NCI-H2107 treated with DMSO at 0.1 percent for 48 hours (cell line): ENCODE data around the gene C19orf25.
"Not testable (repeated sequence)": the region's sequence is repeated elsewhere in the genome, so short reads cannot be mapped to it uniquely, and the experiment has no call there.

ENCODE experiments used
- DNase-seq: peaks from one replicate; lab custom pipeline; 2025; ENCODE audit not compliant: unreplicated experiment; lab: John Stamatoyannopoulos, UW

C19orf25 gene

DNA sequence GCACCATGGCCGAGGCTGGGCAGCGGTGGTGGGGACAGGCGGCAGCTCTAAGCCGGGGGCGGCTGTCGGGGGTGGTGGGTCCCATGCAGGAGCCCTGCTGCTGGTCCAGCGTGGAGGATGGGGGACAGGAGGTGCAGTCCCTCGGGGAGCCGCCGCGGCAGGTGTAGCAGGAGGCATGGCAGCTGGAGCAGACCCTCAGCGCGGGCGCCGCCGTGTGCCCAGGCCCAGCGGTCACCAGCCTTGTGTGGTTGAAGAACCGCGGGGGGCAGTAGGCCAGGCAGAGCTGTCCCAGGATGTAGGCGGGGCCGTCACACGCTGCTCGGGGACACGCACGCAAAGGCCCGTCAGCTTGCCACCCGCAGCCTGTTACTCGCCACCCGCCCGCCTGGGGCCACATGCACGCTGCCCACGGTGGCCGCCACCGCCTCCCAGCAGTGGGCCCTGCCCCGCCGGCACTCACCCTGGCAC is 2.9 kb upstream of the C19orf25 start:
- DNase-seq = no peak

DNA sequence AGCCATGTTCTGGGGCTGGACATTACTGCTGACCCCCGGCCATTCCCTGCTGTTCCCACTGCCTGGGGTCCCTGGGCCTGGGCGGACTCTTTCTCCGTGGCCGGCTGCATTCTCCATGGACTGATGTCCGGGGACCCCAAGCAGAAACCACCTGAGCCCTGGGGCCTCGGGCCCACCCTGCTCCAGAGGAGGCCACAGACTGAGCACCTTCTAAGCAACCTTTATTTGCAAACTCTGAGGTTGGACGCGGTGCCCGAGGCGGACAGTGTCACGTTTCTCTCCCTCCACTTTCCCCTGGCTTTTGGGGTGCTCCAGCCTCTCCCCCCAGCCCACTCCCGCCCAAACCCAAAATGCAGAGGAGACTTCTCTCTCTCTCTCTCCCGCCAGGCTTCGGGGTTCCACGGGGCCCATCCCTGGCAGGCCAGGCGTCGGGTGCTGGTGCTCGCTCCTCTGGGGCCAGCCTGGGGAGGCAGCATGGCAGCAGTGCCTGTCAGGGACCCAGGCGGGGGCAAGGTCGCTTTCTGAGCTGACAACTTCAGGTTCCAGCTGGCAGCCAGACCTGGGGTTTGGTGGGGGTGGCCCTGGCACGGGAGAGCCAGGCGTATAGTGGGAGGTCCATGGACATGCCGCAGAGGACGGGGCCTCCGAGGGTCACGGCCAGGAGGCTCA is 2.3 kb upstream of the C19orf25 start:
- DNase-seq = no peak

DNA sequence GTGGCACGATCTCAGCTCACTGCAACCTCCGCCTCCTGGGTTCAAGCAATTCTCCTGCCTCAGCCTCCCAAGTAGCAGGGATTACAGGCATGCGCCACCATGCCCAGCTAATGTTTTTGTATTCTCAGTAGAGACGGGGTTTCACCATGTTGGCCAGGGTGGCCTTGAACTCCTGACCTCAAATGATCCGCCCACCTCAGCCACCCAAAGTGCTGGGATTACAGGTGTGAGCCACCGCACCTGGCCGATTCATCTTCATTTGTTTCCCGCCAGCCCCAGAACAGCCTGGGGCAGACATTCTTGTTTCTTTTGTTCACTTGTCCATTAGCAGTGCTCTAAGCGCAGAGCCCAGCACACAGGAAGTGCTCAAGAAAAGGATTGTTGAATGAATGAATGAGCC is 2.0 kb downstream of the C19orf25 start:
- not testable (repeated sequence) for DNase-seq

DNA sequence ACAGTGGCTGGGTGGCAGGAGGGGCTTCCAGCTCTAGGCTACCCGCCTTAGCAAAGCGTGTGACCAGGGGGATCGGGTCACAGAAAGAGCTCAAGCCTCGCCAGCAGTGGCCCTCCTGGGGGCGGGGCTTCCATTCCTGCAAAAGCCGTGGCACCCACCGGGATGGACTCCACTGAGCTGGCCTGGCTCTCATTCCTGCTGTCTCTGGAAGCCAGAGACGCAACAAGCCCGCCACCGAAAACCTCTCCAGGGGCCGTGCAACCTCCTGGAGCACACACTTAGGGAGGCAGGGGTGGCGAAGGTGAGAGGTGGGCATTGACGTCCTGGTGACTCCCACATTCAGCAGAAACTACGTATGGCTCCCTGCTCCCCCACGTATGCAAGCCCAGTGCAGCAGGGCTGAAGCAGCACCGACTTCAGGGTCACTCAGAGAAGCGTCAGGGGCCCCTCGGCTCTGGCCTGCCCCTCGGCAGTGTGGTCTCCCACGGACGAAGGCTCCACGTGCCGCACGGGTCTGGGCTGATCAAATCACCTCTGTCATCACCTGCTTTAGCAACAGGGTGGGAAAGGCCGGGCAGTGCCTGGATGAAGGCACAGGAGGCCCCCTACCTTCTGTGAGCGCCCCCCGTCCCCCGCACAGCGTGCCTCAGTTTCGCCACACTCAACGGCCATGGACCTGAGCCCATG is 3.1 kb downstream of the C19orf25 start:
- no peak for DNase-seq

DNA sequence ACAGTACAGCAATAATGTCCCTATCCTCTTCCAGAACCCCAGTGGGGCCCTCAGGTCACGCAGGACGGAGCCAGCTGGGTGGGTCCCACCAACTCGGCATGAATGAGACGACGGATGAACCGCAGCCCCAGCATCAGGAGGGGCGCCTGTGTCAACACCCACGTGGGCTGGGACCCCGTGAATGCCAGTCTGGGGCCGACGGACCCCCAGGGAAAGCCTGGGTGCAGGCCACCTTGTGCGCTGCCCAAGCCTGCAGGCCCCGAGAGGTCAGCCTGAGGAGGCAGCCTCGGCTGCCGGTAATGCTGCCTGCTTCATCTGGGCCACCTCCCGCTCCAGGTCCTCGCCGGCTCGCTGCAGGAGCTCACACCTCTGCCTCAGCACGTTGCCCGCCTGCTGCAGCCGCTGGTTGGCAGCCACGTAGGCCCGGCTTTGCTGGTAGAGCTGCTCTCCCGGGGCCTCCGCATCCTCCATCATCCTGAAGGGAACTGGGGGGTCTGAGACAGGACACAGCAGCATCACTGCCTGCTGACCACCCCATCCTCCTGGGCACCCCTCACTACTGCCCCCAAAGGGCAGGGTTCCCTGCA is 4.2 kb downstream of the C19orf25 start:
- DNase-seq = no peak

DNA sequence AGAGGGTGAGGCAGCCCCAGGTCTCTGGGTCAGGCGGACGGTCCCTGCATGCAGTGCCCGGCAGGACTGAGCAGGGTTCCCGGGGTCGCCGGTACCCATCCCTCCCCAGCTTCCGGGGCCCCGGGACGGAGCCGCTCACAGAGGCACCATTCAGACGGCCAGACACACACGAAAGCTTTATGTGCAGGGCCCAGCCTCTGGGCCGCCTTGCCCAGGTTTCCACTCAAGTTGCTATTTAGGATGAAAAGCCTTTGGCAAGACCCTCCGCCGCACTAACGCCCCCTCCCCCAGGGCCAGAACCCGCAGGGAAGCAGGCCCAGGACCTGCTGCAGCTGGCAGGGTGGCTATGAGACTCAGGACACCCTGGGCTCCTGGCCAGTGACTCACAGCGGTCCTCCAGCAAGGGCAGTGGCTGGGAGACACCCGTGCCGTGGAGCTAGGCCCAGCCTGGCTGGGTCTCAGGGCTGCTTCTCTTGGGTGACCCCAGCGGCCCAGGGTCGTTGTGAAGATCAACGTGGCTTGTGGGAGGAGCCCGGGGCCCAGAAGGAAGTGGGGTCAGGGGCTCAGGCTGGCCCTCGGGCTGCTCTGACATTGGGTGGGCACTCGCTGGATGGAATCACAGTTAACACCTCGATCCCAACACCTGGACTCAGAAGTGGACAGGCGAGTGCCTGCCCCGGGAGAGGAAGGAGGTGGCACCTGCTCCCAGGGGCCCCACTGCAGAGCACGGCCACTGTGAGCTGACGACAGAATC is 4.8 kb downstream of the C19orf25 start:
- no peak for DNase-seq

DNA sequence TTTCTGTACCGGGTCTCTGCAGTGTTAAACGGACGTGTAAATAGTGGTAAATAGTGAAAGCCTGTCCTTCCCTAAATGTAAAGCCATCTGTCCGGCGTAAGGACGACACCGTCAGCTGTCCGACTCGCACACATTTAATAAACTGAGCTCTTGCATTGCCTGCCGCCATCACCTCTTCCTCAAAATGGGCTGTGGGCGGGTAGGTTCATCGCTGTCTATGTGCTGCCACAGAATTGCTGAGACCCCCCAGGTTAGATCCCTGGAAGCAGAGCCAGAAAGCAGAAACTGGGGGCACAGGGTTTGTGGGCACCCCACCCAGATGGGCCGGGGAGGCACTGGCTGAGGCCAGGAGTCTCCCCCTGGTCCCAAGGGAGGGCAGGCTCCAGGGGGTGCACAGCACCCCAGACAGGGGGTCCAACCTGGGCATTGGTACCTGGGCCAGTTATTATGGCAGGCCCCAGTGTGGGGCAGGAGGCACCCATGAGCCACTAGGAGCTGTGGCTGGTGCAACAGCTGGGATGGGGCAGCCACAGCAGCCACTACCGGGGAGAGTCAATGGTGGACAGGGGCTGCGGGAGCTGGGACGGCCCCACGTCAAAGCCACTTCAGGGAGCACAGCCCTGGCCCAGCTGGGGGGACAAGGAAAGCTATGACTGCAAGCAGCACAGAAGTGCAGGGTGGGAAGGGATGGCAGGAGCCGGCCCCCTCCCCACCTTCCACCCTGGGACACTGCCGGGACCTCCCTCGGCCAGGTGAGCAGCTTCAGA is 5.7 kb downstream of the C19orf25 start:
- no peak for DNase-seq

DNA sequence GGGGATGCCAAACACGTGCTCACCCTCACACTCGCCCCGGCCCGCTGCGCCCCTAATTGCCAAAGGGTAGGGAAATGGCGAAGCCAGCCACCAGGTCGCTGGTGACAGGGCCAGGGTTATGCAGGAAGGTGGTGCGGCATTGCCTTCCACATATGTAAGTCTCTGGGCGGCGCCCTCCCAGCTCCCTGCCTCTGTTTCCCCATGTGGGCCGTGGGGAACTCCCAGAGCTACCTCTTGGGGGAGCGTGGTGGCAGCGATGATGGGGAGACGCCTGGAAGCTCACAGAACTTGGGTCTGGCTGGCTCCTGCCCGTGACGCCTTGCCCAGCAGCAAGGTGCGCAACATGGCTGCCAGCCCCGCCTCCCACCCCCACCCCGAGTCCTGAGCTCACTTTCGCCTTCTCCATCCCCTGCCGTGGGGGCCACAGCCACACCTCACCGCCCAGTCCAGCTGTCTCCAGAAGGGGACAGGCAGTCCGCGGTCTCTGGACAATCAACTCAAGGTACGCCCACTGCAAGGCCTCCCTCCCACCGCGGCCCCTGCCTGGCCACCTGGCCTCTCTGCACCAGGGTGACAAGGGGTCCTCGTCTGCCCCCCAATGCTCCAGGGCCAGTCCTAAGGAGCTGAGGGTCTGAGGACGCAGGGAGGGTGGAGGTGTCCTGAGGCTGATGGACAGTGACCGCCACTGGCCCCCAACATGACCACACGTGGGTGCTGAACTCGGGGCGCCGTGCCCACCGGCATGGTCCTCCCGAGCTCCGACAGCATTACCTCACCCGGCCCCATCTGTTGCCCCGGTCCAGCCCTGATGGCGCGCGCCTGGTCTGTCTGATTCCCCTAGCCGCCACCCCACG is 6.6 kb downstream of the C19orf25 start:
- no peak for DNase-seq

DNA sequence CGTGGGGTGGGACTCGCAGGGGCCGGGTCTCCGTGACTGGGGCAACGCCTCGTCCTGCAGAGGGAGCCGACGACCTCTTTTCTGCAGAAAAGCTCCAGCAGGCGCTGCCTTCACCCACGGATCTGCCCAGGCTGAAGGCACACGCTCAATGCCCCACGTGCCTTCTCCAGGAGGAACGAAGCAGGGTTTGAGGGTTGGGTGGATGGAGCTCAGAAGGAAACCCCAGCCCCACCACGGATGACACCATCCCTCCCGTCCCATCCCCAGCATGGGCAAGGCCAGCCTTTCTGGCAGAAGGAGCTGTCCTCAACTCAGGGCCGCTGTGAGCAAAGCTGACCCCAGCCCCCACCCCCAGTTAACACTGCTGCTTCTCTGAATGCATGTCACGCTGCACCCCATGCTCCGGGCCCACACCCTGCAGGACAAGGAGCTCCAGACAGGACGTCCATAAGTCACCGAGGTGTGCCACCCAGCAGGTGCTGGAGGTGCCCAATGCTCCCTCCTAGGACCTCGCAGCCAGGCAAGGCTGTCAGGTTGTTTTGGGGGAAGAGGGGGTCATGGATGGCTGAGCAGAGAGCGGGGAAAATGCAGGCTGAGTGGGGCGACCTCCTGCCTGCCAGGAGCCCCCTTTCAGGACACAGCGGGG is 7.4 kb downstream of the C19orf25 start:
- no peak for DNase-seq

DNA sequence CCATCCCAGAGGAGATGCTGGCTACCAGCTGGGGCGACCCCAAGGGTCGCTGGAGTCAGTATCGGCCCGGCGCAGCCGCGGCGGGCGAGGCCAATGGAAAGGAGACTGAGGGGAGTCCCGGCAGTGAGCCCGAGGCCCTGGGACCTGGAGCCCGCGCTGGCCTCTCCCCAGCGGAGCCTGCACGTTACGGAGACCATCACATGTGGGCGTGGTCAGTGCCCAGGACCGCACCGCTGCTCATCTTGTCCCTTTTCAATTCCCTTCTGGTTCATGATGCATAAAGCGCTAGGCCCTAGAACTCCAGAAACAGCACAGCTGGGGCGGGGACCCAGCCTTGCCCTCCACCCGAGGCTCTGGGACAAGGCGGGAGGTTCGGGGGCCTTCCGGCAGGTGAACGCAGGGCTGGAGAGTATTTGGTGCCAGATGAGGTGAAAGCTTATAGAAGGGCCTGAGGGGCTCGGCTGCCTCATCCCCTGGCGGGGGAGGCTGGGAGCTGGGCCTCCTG is 8.0 kb downstream of the C19orf25 start:
- no peak for DNase-seq

DNA sequence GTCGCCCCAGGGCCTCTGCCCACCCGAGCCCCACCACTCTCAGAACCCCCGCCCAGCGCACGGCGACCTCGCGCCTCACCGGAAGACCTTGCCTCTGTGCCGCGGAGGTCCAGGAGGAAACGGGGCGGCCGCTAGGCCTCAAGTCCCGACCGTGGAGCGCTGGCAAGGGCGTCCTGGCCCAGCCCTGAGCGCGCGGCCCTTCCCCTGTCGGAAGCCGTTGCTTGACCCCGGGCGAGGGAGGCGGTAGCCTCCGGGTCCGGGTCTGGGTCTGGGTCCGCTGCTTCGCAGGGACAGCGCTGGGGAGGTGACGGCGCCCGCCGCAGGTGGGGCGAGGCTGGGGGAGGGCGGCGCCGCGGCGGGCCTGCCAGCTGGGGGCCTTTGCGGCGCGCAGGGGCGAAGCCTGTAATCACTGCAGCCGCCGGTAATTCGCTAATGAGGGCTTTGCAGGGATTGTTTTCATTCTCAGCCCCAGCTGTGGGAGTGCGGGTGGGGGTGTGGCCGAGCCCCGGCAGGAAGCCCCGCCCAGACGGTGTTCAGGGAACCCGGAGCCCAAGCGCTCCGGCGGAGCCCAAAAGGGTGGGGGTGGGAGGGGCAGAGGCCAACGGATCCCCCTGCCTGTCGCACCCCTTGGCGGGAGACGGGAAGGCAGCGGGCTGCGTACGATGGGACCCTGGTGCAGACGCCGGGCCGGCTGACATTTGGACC is 8.6 kb downstream of the C19orf25 start:
- DNase-seq = no peak

DNA sequence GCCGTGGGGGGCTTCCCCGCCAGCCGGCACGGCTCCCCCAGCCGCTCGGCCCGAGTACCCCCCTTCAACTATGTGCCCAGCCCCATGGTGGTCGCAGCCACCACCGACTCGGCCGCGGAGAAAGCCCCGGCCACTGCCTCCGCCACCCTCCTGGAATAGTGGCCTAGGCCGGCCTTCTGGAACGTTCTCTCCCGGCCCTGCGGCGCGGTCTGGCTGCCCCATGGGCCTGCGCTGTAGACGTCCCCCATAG is 9.0 kb downstream of the C19orf25 start:
- DNase-seq = no peak

DNA sequence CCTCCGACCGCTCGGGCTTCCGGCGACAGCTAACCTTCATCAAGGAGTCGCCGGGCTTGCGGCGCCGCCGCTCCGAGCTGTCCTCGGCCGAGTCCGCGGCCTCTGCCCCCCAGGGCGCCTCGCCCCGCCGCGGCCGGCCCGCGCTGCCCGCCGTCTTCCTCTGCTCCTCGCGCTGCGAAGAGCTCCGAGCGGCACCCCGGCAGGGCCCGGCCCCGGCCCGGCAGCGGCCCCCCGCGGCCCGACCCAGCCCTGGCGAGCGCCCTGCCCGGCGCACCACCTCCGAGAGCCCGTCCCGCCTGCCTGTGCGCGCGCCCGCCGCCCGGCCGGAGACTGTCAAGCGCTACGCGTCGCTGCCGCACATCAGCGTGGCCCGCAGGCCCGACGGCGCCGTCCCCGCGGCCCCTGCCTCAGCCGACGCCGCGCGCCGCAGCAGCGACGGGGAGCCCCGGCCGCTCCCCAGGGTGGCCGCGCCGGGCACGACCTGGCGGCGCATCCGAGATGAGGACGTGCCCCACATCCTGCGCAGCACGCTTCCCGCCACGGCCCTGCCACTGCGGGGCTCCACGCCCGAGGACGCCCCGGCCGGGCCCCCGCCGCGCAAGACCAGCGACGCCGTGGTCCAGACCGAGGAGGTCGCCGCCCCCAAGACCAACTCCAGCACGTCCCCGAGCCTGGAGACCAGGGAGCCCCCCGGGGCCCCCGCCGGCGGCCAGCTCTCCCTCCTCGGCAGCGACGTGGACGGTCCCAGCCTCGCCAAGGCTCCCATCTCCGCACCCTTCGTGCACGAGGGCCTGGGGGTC is 9.6 kb downstream of the C19orf25 start:
- DNase-seq = no peak

DNA sequence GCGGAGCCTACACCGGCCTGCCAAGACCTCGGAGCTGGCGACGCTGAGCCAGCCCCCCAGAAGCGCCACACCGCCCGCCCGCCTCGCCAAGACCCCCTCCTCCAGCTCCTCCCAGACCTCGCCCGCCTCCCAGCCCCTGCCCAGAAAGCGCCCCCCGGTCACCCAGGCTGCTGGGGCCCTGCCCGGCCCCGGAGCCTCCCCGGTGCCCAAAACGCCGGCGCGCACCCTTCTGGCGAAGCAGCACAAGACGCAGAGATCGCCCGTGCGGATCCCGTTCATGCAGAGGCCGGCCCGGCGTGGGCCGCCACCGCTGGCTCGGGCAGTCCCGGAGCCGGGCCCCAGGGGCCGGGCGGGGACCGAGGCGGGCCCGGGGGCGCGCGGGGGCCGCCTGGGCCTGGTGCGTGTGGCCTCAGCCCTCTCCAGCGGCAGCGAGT is 10.2 kb downstream of the C19orf25 start:
- DNase-seq = no peak

DNA sequence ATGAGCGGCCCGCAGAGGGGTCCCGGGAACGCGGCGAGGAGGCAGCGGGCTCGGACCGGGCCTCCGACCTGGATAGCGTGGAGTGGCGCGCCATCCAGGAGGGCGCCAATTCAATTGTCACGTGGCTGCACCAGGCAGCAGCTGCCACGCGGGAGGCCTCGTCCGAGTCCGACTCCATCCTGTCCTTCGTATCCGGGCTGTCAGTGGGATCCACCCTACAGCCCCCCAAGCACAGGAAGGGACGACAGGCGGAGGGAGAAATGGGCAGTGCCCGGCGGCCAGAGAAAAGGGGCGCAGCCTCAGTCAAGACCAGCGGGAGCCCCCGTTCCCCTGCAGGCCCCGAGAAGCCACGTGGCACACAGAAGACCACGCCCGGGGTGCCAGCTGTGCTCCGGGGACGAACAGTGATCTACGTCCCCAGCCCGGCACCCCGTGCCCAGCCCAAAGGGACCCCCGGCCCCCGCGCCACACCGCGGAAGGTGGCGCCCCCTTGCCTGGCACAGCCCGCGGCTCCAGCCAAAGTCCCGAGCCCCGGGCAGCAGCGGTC is 10.7 kb downstream of the C19orf25 start:
- DNase-seq = no peak

DNA sequence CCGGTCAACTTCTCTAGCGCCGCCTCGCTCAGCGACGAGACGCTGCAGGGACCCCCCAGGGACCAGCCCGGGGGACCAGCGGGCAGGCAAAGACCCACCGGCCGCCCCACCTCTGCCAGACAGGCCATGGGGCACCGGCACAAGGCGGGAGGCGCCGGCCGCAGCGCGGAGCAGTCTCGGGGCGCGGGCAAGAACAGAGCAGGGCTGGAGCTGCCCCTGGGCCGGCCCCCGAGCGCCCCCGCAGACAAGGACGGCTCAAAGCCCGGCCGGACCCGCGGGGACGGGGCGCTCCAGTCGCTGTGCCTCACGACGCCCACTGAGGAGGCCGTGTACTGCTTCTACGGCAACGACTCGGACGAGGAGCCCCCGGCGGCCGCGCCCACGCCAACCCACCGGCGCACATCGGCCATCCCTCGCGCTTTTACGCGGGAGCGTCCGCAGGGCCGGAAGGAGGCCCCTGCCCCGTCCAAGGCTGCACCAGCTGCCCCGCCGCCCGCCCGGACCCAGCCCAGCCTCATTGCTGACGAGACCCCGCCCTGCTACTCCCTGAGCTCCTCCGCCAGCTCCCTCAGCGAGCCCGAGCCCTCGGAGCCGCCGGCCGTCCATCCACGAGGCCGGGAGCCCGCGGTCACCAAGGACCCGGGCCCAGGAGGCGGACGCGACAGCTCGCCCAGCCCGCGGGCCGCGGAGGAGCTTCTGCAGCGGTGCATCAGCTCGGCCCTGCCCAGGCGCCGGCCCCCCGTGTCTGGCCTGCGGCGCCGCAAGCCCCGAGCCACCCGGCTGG is 11.3 kb downstream of the C19orf25 start:
- DNase-seq = no peak

DNA sequence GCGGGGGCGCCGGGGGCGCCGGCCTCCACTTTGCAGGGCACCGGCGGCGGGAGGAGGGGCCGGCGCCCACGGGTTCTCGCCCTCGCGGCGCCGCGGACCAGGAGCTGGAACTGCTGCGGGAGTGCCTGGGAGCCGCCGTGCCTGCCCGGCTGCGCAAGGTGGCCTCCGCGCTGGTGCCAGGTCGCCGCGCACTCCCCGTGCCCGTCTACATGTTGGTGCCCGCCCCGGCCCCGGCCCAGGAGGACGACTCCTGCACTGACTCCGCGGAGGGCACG is 11.9 kb downstream of the C19orf25 start:
- DNase-seq = no peak
